ENCODE measurements around the gene DSC1.

DSC1 gene

GRCh38 chr18:31079973-31080372 is 82.7 kb downstream of the DSC1 start:
- TF ChIP-seq TAF1 (IDR thresholded peaks at IDR 0.05; ENCODE audit: borderline replicate concordance, low read depth, low read length) (no peak), POLR2AphosphoS5 (IDR thresholded peaks at IDR 0.05; ENCODE audit: low read depth, low read length) (no peak), POLR2A (IDR thresholded peaks at IDR 0.05; ENCODE audit: low read depth, low read length) (no peak)
- no peak for FAIRE-seq

More at GRCh38 chr18:31079973-31080372, 82.7 kb downstream of the DSC1 start:
- DNase-seq (ENCODE audit: insufficient read length), result no peak

Data from GM12892 (cell line).